ENCODE data around the gene SCN4A.

DNA sequence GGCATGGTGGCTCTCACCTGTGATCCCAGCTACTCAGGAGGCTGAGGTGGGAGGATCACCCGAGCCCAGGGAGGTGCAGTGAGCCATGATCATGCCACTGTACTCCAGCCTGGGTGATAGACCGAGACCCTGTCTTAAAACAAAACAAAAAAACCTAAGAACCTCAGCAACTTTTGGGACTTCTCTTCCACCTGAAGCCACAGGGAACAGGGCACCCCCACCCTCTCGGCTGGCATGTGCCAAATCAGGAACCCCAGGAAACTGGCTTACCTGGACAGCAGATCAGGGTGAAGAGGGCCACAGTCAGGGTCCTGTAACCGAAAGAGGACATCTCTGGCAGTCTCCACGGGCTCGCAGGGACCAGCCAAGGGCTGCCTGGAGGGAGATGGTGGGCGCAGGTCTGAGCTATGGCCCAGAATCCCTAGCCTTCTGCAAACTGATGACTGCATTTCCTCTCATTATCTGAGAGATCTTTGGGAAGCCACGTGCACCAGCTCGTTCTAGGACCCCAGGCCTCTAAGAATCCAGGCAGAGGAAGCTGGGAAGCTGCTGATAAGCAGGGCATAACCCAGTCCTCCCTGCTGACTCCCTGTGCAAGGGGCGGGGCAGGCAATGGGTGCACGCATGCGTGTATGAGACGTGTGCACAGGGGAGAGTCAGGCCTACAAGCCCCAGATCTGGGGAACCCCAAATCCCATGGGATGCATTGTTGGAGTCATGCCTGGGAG is 33.8 kb upstream of the SCN4A start:
- TF ChIP-seq, protein P1, sequence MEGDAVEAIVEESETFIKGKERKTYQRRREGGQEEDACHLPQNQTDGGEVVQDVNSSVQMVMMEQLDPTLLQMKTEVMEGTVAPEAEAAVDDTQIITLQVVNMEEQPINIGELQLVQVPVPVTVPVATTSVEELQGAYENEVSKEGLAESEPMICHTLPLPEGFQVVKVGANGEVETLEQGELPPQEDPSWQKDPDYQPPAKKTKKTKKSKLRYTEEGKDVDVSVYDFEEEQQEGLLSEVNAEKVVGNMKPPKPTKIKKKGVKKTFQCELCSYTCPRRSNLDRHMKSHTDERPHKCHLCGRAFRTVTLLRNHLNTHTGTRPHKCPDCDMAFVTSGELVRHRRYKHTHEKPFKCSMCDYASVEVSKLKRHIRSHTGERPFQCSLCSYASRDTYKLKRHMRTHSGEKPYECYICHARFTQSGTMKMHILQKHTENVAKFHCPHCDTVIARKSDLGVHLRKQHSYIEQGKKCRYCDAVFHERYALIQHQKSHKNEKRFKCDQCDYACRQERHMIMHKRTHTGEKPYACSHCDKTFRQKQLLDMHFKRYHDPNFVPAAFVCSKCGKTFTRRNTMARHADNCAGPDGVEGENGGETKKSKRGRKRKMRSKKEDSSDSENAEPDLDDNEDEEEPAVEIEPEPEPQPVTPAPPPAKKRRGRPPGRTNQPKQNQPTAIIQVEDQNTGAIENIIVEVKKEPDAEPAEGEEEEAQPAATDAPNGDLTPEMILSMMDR (IDR thresholded peaks at IDR 0.05), result no peak
- TF ChIP-seq POLR2A (IDR thresholded peaks at IDR 0.05; ENCODE audit: low read depth), result no peak

Data from esophagus muscularis mucosa (tissue), 3 donors.